ENCODE measurements around the gene CGRRF1.

- TF ChIP-seq CTCF (conservative IDR thresholded peaks at IDR 0.05; ENCODE audit: low read depth, low read length) (no peak), EZH2 (IDR thresholded peaks at IDR 0.05; ENCODE audit: borderline replicate concordance, low read depth, low read length, poor library complexity, severe bottlenecking) (no peak)
These were observed 61.1 kb downstream of the CGRRF1 start for GRCh38 chr14:54570631-54571415.

All from A673 (cell line).